Esophagus squamous epithelium (tissue), 5 donors: ENCODE results near the gene GABBR2. TPM values are rescaled to one million over a fixed set of nuclear protein-coding genes. Genes with fewer than 3 reads are reported as not detected.

ENCODE experiments used
- DNase-seq: peaks from one replicate; lab custom pipeline; 2025; lab: John Stamatoyannopoulos, UW
- H3K27ac ChIP-seq, 4 donors: fragments of 200-600 bp; sonication (generic); one replicate each; pipeline ENCODE4 v1.5.1; 2016 to 2019; ENCODE audit warnings: mild to moderate bottlenecking in 1 of 4
- H3K27me3 ChIP-seq, 4 donors: fragments of 200-600 bp; sonication (generic); 1 replicate in 3 of 4; 2 replicates in 1 of 4; pipeline versions ENCODE4 v1.5.1 to v1.6.0; 2017 to 2021; ENCODE audit warnings: antibody characterized with exemption in 1 of 4
- H3K36me3 ChIP-seq, 3 donors: fragments of 200-600 bp; sonication (generic); one replicate each; pipeline ENCODE4 v1.5.1; 2016 to 2019
- H3K4me1 ChIP-seq, 3 donors: fragments of 200-600 bp; sonication (generic); one replicate each; pipeline ENCODE4 v1.5.1; 2017 to 2019
- H3K4me3 ChIP-seq, 4 donors: fragments of 200-600 bp; sonication (generic); 1 replicate in 3 of 4; 2 replicates in 1 of 4; pipeline ENCODE4 v1.5.1; 2016 to 2019; ENCODE audit warnings: mild to moderate bottlenecking in 2 of 4, moderate library complexity in 1 of 4
- H3K9me3 ChIP-seq, 3 donors: fragments of 200-600 bp; sonication (generic); one replicate each; pipeline ENCODE4 v1.5.1; 2016 to 2019
- POLR2A ChIP-seq, 4 donors: fragments of 450-650 bp; IDR thresholded peaks; one replicate each; pipeline ENCODE4 v1.6.1; 2017; ENCODE audit warnings: antibody characterized with exemption in 4 of 4, mild to moderate bottlenecking in 4 of 4, moderate library complexity in 3 of 4
- WGBS, 2 donors: methylation state at CpG; one replicate each; pipeline ENCODE4 v1.1.5; 2018; 5-methylcytosine and 5-hydroxymethylcytosine counted together
- intact Hi-C: fragments of 100-400 bp; cut with DNase I; formaldehyde crosslinking; loops from one replicate; pipeline ENCODE4 v1.15.0; 2022
- total RNA-seq, 4 donors: library from RNA; depleted of rRNA; stranded (reverse); fragments of >200 nt; gene quantifications; one replicate each; pipeline ENCODE4 v1.1.0, GENCODE V29; 2016
- TF ChIP-seq, protein P1 (sequence below), 6 experiments: fragments of 450-650 bp in 4 of 6; fragments of 200-600 bp in 2 of 6; sonication (generic) in 2 of 6; IDR thresholded peaks; one replicate each; pipeline ENCODE4 v1.5.1; 2016 to 2019; ENCODE audit warnings: antibody characterized with exemption in 6 of 6, mild to moderate bottlenecking in 4 of 6, moderate library complexity in 4 of 6
- donor health status: DM: yes; HTN: yes; CAD: no.

GABBR2 gene
- total RNA-seq, 4 donors from 2014 or later: not detected

DNA sequence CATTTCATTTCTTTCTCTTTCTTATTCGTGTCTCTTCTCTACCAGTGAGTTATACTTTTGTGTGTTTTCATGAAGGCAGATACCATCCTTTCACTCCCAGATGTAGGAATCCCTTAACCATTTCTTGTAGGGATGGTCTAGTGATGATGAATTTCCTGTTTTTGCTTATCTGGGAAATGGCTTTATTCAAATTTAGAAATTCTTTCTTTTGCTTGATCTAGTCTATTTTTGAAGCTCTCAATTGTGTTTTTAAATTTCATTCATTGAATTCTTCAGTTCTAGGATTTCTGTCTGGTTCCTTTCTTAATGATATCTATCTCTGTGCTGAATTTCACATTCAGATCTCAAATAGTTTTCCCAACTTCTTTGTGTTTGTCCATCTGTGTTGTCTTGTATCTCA lies 357.4 kb downstream of the GABBR2 start:
- Histone ChIP-seq H3K27ac (no peak overlapping the region), H3K4me1 (no peaks in the 10 kb centered on the region), H3K9me3 (peaks cover 0 to 10% (median 0%) of the 10 kb centered on the region in 3 donors), H3K4me3 (no peak overlapping the region), H3K27me3 (peaks cover 0 to 20% (median 0%) of the 10 kb centered on the region in 4 donors), H3K36me3 (no peaks in the 10 kb centered on the region)
- intact Hi-C loops: no loop called here
- TF ChIP-seq, protein P1, sequence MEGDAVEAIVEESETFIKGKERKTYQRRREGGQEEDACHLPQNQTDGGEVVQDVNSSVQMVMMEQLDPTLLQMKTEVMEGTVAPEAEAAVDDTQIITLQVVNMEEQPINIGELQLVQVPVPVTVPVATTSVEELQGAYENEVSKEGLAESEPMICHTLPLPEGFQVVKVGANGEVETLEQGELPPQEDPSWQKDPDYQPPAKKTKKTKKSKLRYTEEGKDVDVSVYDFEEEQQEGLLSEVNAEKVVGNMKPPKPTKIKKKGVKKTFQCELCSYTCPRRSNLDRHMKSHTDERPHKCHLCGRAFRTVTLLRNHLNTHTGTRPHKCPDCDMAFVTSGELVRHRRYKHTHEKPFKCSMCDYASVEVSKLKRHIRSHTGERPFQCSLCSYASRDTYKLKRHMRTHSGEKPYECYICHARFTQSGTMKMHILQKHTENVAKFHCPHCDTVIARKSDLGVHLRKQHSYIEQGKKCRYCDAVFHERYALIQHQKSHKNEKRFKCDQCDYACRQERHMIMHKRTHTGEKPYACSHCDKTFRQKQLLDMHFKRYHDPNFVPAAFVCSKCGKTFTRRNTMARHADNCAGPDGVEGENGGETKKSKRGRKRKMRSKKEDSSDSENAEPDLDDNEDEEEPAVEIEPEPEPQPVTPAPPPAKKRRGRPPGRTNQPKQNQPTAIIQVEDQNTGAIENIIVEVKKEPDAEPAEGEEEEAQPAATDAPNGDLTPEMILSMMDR (IDR thresholded peaks at IDR 0.05): no peak
- no peak for TF ChIP-seq POLR2A (IDR thresholded peaks at IDR 0.05)
- WGBS, 2 donors: 0% methylated on average over 1 of the region's 1 CpG
- no peak for DNase-seq

DNA sequence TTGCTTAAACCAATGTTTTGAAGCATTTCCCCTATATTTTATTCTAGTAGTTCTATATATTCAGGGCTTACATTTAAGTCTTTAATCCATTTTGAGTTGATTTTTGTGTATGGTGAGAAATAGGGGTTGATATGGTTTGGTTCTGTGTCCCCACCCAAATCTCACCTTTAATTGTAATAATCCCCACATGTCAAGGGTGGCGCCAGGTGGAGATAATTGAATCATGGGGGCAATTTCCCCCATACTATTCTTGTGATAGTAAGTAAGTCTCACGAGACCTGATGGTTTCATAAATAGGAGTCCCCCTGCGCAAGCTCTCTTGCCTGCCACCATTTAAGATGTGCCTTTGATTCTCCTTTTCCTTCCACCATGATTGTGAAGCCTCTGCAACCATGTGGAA lies 361.1 kb downstream of the GABBR2 start:
- H3K9me3 ChIP-seq: peaks cover 0 to 10% (median 0%) of the 10 kb centered on the region in 3 donors
- no peaks in the 10 kb centered on the region for H3K4me1 ChIP-seq
- H3K27me3 ChIP-seq: peaks cover 0 to 23% (median 0%) of the 10 kb centered on the region in 4 donors
- no peak for TF ChIP-seq POLR2A (IDR thresholded peaks at IDR 0.05)
- TF ChIP-seq, protein P1 (IDR thresholded peaks at IDR 0.05): no peak
- H3K36me3 ChIP-seq: no peaks in the 10 kb centered on the region
- intact Hi-C loops: no loop called here
- no peak overlapping the region for H3K27ac ChIP-seq
- WGBS, 2 donors: 82 to 89% methylated on average over 3 of the region's 3 CpGs
- no peak overlapping the region for H3K4me3 ChIP-seq
- DNase-seq: no peak

- no peak for TF ChIP-seq POLR2A (IDR thresholded peaks at IDR 0.05)
- TF ChIP-seq, protein P1 (IDR thresholded peaks at IDR 0.05): no peak
- intact Hi-C loops: no loop called here
- H3K4me1 ChIP-seq: no peaks in the 10 kb centered on the region
- no peak for DNase-seq
- H3K27me3 ChIP-seq: peaks cover 0 to 14% (median 0%) of the 10 kb centered on the region in 4 donors
- WGBS, 2 donors: 46 to 47% methylated on average over 6 of the region's 6 CpGs
- no peak overlapping the region for H3K4me3 ChIP-seq
- no peaks in the 10 kb centered on the region for H3K36me3 ChIP-seq
- H3K9me3 ChIP-seq: no peaks in the 10 kb centered on the region
- H3K27ac ChIP-seq: no peak overlapping the region
Observed at GRCh38 chr9:98345011-98345410, 363.7 kb downstream of the GABBR2 start.

GRCh38 chr9:98344581-98344980 lies 364.2 kb downstream of the GABBR2 start:
- Histone ChIP-seq H3K4me3 (no peak overlapping the region), H3K27me3 (peaks cover 0 to 14% (median 0%) of the 10 kb centered on the region in 4 donors), H3K36me3 (no peaks in the 10 kb centered on the region), H3K4me1 (no peaks in the 10 kb centered on the region), H3K9me3 (no peaks in the 10 kb centered on the region), H3K27ac (no peak overlapping the region)
- intact Hi-C loops: no loop called here
- WGBS, 2 donors: 65 to 75% methylated on average over 4 of the region's 4 CpGs
- TF ChIP-seq, protein P1 (IDR thresholded peaks at IDR 0.05): no peak
- TF ChIP-seq POLR2A (IDR thresholded peaks at IDR 0.05): no peak
- no peak for DNase-seq

GRCh38 chr9:98342820-98343210 lies 365.9 kb downstream of the GABBR2 start:
- H3K4me1 ChIP-seq: no peaks in the 10 kb centered on the region
- H3K9me3 ChIP-seq: no peaks in the 10 kb centered on the region
- intact Hi-C loops: no loop called here
- no peak for TF ChIP-seq POLR2A (IDR thresholded peaks at IDR 0.05)
- TF ChIP-seq, protein P1 (IDR thresholded peaks at IDR 0.05): no peak
- no peak overlapping the region for H3K27ac ChIP-seq
- H3K4me3 ChIP-seq: no peak overlapping the region
- 43 to 58% methylated on average over 2 of the region's 2 CpGs for WGBS, 2 donors
- no peaks in the 10 kb centered on the region for H3K36me3 ChIP-seq
- H3K27me3 ChIP-seq: peaks cover 0 to 14% (median 0%) of the 10 kb centered on the region in 4 donors
- no peak for DNase-seq
